Measurements from ENCODE around the gene CARD14.
A peak's percentile ranks its signal among the peaks of the same experiment; 100 is the strongest.

Gene CARD14

GRCh38 chr17:80217703-80218362 lies 48.0 kb downstream of the CARD14 start:
- H3K36me3 ChIP-seq = no peaks in the 10 kb centered on the region
- peaks cover 15 to 23% of the 10 kb centered on the region in 2 experiments for H3K4me1 ChIP-seq (ENCODE audit: control insufficient read depth in 1 of 2, insufficient read depth in 1 of 2, low read depth in 1 of 2, low read length in 1 of 2)
- H3K27me3 ChIP-seq = peaks cover 69% of the 10 kb centered on the region
- no peaks in the 10 kb centered on the region for H3K9me3 ChIP-seq
- no peak for TF ChIP-seq CTCF (IDR thresholded peaks at IDR 0.05)
- no peak overlapping the region for H3K27ac ChIP-seq
- H3K4me3 ChIP-seq (ENCODE audit: low read depth in 1 of 2, low read length in 1 of 2) = no peak overlapping the region

- Histone ChIP-seq H3K36me3 (no peaks in the 10 kb centered on the region), H3K27ac (no peak overlapping the region), H3K9me3 (no peaks in the 10 kb centered on the region), H3K4me1 (ENCODE audit: control insufficient read depth in 1 of 2, insufficient read depth in 1 of 2, low read depth in 1 of 2, low read length in 1 of 2) (peaks cover 15 to 18% of the 10 kb centered on the region in 2 experiments), H3K4me3 (ENCODE audit: low read depth in 1 of 2, low read length in 1 of 2) (no peak overlapping the region), H3K27me3 (peaks cover 74% of the 10 kb centered on the region)
- TF ChIP-seq CTCF (IDR thresholded peaks at IDR 0.05) = no peak
Observed at GRCh38 chr17:80218391-80218790, 48.6 kb downstream of the CARD14 start.

- Histone ChIP-seq H3K4me3 (ENCODE audit: low read depth in 1 of 2, low read length in 1 of 2) (peak overlapping the region; percentile 64 to 82), H3K27me3 (peaks cover 82% of the 10 kb centered on the region), H3K27ac (peak overlapping the region; percentile 77), H3K4me1 (ENCODE audit: control insufficient read depth in 1 of 2, insufficient read depth in 1 of 2, low read depth in 1 of 2, low read length in 1 of 2) (peaks cover 15% of the 10 kb centered on the region in 2 experiments), H3K9me3 (no peaks in the 10 kb centered on the region), H3K36me3 (no peaks in the 10 kb centered on the region)
- no peak for TF ChIP-seq CTCF (IDR thresholded peaks at IDR 0.05)
Observed at GRCh38 chr17:80219013-80219762, 49.4 kb downstream of the CARD14 start.

GRCh38 chr17:80219763-80220053 lies 49.9 kb downstream of the CARD14 start:
- Histone ChIP-seq H3K36me3 (no peaks in the 10 kb centered on the region), H3K4me3 (ENCODE audit: low read depth in 1 of 2, low read length in 1 of 2) (peak overlapping the region; percentile 64 to 82), H3K27me3 (peaks cover 87% of the 10 kb centered on the region), H3K9me3 (no peaks in the 10 kb centered on the region), H3K27ac (peak overlapping the region; percentile 77), H3K4me1 (ENCODE audit: control insufficient read depth in 1 of 2, insufficient read depth in 1 of 2, low read depth in 1 of 2, low read length in 1 of 2) (peaks cover 15% of the 10 kb centered on the region in 2 experiments)
- TF ChIP-seq CTCF (IDR thresholded peaks at IDR 0.05) = no peak

GRCh38 chr17:80220054-80220735 lies 50.4 kb downstream of the CARD14 start, which contains the start of the genes SGSH and SLC26A11:
Gene SGSH, minus strand, starts transcription at chr17:80220333. Its CDS starts 20 bp downstream, at chr17:80220313.
Gene SLC26A11, plus strand, starts transcription at chr17:80220427. Its CDS starts 1,134 bp downstream, at chr17:80221561.
- H3K4me1 ChIP-seq (ENCODE audit: control insufficient read depth in 1 of 2, insufficient read depth in 1 of 2, low read depth in 1 of 2, low read length in 1 of 2) = peaks cover 15% of the 10 kb centered on the region in 2 experiments
- no peak for TF ChIP-seq CTCF (IDR thresholded peaks at IDR 0.05)
- H3K27ac ChIP-seq = peak within 1 kb of the TSS; percentile 77
- peaks cover 91% of the 10 kb centered on the region for H3K27me3 ChIP-seq
- peak within 1 kb of the TSS; percentile 64 to 82 for H3K4me3 ChIP-seq (ENCODE audit: low read depth in 1 of 2, low read length in 1 of 2)
- no peaks in the 10 kb centered on the region for H3K36me3 ChIP-seq
- no peaks in the 10 kb centered on the region for H3K9me3 ChIP-seq
